Stimulated activated CD4-positive, alpha-beta T cell treated with anti-CD3 and anti-CD28 coated beads, Interleukin-15, amount 100 ng/mL, for 24 hours (primary cell): ENCODE results near the gene MLLT10.
A peak's percentile ranks its signal among the peaks of the same experiment; 100 is the strongest.

Experiments used
- DNase-seq: peaks from one replicate; pipeline ENCODE4 v3.0.0-alpha.2; 2020

Gene MLLT10

DNA sequence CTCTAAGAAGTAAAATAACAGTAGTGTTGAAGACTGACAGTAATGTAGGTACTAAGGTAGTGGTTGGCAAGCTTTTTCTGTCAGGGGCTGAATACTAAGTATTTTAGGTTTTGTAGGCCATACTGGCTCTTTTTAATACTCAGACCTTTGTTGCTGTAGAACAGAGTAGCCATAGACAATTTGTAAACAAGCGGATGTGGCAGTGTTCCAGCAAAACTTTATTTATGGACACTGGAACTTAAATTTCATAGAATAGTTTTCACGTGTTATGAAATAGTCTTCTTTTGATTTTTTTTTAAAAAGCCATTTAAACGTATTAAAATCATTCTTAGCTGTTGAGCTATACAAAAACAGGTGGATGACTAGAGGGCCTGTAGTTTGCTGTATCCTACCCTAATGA lies 121.2 kb downstream of the MLLT10 start:
- no peak for DNase-seq

DNA sequence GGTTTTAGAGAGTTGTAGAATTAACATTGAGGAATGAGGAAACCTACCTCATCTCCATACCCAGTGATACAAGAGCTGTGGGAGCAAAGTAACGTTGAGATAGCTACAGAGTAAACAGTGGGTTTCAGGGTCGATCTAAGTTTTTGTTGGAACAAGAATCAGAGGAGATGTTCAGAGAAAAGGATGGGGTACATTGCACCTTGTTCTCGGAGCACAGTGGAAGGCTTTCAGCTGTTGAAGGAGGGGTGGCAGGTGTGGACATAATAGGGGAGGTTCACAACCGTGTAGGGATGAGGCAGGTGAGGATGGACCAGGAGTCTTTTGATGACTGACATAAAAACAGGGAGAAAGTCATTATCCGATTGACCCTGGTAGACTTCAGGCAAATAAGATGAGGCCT lies 121.7 kb downstream of the MLLT10 start:
- DNase-seq, result no peak

DNA sequence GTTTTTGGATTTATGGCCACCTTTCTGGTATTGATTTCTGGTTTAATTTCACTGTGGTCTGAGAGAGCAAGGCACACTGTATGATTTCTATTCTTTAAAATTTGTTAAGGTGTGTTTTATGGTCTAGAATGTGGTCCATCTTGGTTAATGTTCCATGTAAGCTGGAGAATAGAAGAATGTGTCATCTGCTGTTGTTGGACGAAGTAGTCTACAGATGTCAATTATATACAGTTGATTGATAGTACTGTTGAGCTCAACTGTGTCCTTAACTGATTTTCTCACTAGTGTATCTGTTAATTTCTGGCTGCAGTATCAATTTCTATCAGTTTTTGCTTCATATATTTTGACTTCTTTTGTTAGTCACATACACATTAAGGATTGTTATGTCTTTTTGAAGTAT lies 127.1 kb downstream of the MLLT10 start:
- DNase-seq, result no peak

DNA sequence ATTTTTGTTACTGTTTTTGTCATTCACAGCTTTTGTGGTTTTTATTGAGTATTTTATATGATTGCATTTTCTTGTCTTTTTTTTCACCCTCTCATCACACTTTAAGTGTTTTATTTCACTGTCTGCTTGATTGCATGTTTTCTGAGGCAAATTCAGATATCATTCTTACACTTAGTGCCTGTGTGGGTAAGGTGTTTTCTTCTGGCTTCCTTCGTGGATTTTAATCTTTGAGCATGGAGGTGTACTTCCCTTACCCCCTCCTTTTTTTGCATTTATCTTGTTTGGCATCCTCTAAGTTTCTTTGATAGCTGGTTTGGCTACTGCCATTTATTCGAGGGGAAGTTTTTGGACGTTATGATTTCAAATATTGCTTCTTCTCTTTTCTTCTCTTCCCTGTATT lies 127.9 kb downstream of the MLLT10 start:
- DNase-seq, result no peak

DNA sequence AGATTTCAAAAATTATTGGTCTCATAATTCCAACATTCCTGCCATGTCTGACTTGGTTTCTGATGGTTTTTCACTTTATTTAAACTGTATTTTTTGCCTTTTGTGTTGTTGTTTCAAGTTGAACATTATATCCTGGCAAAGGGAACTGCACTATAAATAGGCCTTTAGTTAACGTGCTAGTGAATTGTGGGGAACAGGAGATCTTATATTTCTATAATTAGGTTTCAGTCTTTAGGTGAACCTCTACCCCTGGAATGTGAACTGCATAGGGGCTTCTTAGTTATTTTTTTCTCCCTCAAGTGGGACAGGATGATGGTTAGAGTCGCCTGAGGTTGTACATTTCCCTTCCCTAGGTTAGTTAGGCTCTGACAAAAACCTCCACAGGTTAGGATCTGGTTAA lies 128.6 kb downstream of the MLLT10 start:
- DNase-seq, result no peak

DNA sequence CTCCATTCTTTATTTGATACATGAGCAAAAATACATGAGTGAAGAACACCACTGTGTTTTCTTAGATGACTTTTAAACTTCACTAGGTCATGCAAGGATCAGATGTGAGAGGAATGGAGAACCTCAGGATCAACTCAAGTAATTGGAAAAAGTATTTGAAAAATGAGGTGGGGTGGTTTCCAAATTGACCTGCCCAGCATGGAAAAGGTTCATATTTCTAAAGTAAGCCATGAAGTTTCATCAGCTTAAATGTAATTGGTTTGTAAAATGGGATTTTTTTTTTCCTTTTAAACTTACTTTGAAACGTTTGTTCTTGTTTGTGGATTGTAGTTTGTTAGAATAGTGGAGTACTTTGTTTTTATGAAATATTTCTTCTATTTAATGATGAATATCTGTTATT lies 134.8 kb downstream of the MLLT10 start:
- DNase-seq, result no peak

DNA sequence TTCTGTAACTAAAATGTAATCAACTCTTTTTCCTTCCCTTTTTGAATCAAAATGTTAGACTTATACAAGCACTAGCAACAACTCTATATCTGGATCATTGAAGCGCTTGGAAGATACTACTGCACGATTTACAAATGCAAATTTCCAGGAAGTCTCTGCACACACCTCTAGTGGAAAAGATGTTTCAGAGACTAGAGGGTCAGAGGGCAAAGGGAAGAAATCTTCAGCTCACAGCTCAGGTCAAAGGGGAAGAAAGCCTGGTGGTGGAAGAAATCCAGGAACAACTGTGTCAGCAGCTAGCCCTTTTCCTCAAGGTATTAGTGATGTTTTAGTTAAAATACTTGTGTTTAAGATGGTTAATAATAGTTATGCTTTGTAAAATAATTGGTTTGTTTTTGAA lies 136.4 kb downstream of the MLLT10 start:
- DNase-seq, result no peak

DNA sequence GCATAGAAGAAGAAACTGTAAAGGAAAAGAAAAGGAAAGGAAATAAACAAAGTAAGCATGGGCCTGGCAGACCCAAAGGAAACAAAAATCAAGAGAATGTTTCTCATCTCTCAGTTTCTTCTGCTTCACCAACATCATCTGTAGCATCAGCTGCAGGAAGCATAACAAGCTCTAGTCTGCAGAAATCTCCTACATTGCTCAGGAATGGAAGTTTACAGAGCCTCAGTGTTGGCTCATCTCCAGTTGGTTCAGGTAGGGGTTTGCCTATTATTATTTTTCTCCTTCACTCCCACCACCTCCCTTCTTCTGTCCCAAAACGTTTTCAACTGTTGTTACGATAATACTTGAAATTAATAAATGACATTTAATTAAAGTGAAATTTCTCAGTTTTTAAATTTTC lies 139.6 kb downstream of the MLLT10 start:
- DNase-seq, result no peak

DNA sequence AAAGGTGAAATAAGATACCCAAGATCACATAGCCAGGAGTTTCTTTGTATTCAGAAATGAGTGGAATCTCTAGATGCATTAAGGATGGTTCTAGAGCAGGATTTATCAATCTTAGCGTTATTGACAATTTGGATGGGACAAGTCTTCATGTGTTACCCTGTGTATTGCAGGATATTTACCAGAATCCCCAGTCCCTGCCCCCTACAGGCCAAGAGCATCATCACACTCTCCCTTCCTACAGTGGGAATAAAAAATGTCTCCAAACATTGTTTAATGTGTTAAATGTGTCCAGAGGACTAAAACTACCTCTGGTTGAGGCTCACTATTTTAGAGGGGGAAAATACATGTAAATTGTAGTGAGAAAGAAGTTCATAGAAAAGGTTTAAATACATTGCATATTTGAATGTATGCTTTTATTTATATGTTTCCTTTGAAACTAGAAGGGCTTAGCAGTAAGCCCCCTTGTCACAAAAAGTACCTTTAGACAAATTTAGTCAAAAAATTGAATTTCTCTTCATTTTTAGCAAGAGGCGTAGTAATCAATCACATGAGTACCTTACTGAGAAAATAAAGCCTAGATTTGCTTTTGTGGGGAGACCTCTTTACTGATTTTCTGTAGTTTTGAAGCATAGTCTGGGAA lies 141.2 kb downstream of the MLLT10 start:
- peak; percentile 47 for DNase-seq

DNA sequence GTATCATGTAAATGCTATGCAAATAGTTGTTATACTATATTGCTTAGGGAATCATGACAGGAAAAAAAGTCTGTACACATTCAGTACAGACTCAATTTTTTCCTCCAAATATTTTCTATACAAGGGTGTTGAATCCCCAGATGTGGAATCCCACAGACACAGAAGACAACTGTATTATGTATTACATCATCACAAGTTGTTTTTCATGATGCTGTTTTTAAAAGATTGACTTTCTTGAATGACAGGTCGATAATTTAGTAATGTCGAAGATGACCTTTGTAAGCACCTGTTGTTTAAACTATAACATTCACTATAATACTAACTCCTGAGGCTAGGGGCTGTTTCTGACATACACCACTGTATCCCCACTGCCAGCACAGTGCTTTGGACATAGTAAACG lies 143.5 kb downstream of the MLLT10 start:
- DNase-seq, result no peak

DNA sequence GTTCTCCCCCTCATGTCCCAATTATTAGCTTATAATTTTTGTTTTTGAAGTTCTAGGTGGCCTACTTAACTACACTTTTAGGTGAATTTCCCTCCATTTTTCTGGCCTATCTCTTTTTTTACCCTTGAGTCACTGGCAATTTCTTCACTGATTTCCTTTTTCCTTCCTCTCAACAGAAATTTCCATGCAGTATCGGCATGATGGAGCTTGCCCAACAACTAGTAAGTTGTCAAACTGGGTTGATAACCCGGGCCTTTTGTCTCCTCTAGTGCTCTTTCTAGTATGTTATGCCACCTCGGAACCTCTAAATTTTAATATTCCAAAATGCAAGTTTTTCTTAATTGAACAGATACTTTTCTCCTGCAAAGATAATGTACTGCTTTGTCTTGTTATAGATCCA lies 147.1 kb downstream of the MLLT10 start:
- no peak for DNase-seq

DNA sequence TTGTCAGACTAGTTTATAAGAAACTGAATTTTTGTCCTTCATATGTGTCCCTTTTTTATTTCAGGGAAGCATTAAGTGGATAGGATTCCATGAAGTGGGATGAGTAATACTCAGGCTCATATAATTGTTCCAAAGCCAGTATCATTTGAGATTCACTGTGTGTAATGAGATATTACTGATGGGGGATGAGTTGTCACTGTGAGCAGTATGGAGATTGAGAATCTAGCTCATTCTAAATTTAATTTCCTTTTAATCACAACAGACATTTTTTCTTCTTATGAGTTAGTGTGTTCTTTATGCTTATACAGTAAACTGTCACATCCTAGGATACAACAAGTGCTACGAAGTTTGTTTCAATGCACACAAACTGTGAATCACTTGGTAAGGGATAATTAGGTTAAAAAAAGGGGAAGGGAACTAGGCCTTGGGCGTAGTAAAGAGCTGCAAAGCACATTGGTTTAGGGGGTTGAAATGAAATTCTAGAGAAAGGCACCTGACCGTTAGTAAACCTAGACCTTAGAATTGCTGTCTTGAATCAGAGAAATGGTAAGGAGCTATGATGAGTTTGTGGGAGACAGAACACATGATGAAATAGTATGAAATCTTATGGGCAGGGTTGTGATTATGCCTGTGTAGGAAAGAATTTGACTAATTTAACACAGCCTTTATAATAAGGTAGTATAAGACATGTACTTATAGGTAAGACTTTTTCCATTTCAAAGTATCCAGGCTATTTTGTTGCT lies 153.4 kb downstream of the MLLT10 start:
- no peak for DNase-seq

DNA sequence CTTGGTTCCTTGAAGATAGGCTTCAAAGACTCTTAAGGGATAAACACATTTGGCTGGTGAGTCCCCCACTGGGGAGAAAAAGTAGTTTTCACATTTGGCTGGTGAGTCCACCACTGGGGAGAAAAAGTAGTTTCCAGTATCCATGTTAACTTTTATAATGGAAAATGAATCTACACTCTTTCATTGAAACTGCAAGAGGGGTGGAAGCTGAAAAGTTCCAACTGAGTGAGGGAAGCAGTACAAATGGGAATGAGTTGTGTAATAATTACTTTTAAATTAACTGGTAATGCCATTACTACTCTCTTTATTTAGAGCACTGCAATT lies 153.9 kb downstream of the MLLT10 start:
- no peak for DNase-seq

DNA sequence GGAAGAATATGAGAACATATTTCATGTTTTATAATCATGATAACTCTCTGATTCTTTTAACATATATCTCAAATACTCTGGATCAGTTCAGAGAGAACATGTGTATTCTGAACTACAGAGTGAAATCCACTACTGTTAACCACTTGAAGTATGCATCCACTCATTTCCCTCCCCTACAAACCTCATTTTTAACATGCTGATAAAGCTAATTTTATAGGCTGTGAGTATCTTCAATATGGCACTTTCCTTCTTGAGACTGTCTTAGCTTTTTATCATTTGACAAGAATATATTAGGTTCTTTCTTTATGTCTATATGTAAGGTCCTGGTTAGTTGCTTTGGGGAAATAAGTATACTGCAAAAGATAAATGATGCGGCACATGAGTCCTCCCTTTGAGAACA lies 154.8 kb downstream of the MLLT10 start:
- no peak for DNase-seq

DNA sequence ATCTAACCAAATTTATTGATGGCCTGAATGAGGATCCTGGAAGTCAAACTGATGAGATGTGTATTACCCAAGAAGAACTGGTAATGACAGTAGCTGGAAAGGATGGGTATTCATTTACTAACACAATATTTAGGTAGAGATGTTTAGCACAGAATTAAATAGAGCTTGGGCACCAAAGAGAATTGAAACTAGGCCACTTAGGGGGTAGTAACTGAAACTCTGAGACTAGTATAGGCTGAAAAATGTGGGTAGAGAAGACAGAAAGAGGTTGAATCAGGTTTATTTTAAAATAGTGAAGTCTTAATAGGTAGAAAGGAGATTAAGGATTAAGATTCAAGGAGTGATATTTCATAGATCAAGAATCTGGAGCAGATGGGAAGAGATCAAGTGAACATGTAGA lies 155.8 kb downstream of the MLLT10 start:
- no peak for DNase-seq

DNA sequence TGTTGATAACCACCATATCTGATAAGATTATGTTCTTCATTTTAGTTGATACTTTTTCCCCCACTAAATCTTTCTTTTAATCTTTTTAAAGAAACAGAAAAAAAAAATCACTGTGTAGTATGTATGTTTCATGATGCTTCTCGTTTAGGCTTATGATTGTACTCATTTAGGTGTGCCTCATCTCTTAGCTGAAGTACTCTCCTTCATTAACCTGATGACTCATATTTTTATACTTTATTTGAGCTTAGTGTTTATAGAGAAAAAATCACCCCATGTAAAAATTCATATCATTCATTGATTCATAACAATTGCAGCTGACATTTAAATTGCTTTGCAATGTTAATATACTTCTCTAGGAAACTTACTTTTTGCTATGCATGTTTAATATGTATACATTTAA lies 158.9 kb downstream of the MLLT10 start:
- DNase-seq, result no peak

DNA sequence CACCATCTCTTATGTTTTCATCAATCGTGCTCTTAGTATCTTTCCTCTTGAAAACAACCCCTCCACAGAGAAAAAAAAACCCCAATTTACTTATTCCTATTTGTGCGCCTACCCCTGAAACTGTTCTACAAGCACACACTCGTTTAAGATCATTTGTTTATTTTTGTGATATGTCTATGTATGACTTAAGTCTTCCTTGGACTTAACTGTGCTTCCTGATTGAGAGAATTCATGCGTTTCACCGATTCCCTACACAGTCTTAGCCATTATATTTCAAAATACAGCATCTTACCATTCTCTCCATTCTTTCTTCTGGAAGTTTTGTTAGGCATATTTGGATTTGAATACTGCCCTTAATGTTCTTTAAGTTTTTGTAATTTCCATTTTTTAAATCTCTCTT lies 159.4 kb downstream of the MLLT10 start:
- no peak for DNase-seq

DNA sequence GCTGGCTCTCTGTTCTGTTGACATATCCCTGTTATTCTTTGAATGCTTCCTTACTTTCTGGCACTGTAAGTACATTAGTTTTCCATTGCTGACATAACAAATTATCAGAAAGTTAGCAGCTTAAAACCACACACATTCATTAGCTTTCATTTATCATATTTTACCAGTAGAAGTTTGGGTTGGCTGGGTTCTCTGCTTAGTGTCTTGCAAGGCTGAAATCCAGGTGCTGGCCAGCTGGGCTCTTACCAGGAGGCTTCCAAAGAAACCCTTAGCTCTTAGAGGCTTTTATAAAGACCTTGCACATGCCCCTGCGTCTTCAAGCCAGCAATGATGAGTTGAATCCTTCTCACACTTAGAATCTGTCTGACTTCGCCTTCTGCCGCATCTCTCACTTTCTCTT lies 160.6 kb downstream of the MLLT10 start:
- no peak for DNase-seq

DNA sequence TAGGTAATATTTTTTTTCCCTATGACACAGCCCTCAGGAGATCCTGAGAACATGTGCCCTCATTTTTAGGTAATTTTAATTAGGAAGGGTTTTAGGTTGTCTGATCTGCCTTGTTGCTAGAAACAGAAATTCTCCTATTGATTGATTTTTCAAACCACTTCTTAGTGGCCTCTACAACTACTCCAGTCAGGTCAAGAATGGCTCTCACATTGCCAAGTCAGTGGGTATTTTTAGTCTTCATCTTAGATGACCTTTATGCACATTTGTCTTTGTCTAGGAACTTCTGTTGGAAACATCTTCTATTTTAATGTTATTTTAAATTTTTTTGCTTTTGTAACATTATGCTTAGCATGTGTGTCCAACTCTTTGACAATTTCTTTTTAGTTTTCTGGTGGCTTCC lies 162.3 kb downstream of the MLLT10 start:
- DNase-seq, result no peak

DNA sequence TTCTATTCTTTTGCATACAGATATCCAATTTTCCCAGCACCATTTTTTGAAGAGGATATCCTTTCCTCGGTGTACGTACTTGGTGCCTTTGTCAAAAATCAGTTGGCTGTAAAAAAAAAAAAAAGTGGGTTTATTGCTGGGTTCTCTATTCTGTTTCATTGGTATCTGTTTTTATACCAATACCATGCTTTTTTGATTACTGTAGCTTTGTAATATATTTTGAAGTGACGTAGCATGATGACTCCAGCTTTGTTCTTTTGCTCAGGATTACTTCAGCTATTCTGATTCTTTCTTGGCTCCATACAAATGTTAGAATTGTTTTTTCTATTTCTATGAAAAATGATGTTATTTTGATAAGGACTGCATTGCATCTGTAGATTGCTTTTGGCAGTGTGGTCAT lies 165.5 kb downstream of the MLLT10 start:
- no peak for DNase-seq

DNA sequence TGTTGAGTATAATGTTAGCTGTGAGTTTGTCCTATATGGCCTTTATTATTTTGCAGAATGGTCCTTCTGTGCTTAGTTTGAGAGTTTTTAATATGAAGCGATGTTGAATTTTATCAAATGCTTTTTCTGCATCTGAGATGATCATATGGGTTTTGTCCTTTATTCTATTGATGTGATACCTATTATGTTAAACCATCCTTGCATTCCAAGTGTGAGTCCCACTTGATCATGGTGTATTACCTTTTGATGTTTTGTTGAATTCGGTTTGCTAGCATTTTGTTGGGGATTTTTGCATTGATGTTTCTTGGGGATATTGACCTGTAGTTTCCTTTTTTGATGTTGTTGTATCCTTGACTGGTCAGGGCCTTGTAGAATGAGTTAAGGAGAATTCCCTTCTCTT lies 166.4 kb downstream of the MLLT10 start:
- no peak for DNase-seq

DNA sequence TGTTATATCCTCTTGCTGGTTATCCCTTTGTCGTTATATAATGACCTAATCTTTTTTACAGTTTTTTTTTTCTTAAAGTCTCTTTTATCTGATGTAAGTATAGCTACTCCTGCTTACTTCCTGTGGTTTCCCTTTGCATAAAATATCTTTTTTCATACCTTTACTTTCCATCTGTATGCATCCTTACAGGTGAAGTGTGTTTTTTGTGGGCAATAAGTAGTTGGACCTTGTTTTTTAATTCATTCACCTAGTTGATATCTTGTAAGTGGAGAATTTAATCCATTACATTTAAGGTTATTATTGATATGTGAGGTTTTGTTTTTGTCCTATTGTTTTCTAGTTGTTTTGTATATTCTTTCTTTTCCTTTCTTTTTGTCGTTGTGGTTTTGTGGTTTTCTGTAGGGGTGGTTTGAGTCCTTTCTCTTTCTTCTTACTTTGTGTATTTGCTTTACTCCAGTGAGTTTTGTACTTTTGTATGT lies 168.6 kb downstream of the MLLT10 start:
- no peak for DNase-seq

DNA sequence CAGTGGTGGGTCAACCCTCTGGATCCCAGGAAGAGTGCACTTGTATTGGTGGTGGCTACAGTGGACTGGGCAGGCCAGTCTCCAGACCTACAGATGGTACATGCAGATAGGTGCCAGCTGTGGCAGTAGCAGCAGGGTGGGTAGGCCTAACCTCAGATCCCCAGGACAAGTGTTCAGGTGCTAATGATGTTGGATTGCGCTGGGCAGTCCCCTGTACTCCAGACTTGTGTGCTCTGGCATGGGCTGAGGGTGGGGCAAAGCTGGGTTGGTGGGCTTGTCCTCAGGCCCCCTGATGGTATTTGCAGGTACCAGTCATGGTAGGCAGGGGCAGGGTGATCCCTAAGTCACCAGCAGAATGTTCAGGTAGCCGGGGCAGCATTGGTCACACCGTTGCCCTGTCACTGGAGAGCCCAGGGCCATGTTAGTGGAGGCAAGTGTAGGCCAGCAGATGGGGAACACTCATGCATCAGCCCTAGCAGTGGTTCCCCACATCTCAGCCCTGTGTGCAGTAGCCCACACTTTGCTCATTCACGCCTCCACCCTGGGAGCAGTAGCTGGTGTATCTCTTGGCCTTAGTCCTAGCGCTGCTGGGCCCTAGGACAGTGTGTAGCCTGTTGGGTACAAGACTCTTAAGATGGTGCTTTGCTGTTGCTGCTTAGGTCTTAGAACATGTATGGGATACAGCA lies 171.3 kb downstream of the MLLT10 start:
- DNase-seq, result no peak

DNA sequence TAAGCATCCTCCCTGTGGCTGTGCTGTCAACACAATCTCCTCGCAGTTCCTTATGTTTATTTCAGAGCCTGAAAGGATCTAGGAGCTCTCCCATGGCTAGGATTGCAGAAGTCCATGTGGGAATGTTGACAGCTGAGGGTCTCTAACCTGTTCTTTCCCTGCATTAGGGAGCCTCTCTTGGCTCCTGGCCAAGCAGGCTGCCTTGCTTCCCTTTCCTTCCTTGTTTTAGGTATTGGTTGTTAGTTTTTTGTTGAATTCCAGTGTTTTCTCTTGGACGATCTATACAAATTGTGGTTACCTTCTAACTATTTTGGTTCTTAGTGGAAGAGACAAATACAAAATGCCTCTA lies 171.8 kb downstream of the MLLT10 start:
- no peak for DNase-seq

DNA sequence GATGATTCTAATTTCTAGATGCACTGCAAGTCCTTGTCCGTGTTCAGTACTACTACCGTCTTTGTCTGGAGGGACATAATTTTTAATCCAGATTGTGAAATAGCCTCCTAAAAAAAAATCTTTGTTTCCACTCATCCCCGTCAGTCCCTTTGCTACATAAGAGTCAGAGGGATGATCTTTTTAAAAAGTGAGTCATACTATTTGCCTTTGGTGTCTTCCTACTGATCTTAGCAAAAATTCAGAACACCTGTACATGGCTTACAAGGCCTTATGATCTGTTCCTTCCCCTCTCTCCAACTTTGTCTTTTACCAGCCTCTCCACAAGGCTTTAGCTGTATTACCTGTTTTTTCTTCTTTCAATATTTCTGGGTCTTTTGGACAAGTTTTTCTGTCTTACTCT lies 173.5 kb downstream of the MLLT10 start:
- DNase-seq, result no peak
